SJSA1 (cell line): ENCODE measurements around the gene MYO5B. TPM values are rescaled to one million over a fixed set of nuclear protein-coding genes. Genes with fewer than 3 reads are reported as not detected.
"Not testable (repeated sequence)": the region's sequence is repeated elsewhere in the genome, so short reads cannot be mapped to it uniquely, and the experiment has no call there.

ENCODE experiments used
- DNase-seq, 2 experiments: peaks; one replicate each; pipeline ENCODE4 v3.0.0-alpha.2; 2015 to 2020; ENCODE audit warnings: low spot score in 2 of 2, low read depth in 1 of 2
- H3K27ac ChIP-seq: fragments of 250-450 bp; sonication (Bioruptor Pico); 2 replicates; pipeline ENCODE4 v1.5.1; 2020; ENCODE audit warnings: mild to moderate bottlenecking, moderate library complexity
- H3K27me3 ChIP-seq: fragments of 250-450 bp; sonication (Bioruptor Pico); replicated peaks from 2 replicates; pipeline ENCODE4 v1.5.1; 2020; ENCODE audit warnings: mild to moderate bottlenecking, moderate library complexity
- H3K36me3 ChIP-seq: fragments of 250-450 bp; sonication (Bioruptor Pico); 2 replicates; pipeline ENCODE4 v1.5.1; 2020; ENCODE audit warnings: mild to moderate bottlenecking
- H3K4me1 ChIP-seq: fragments of 250-450 bp; sonication (Bioruptor Pico); replicated peaks from 2 replicates; pipeline ENCODE4 v1.6.1; 2021; ENCODE audit warnings: mild to moderate bottlenecking
- H3K4me3 ChIP-seq: fragments of 250-450 bp; sonication (Bioruptor Pico); 2 replicates; pipeline ENCODE4 v1.5.1; 2020; ENCODE audit warnings: mild to moderate bottlenecking
- H3K9me3 ChIP-seq: fragments of 250-450 bp; sonication (Bioruptor Pico); replicated peaks from 2 replicates; pipeline ENCODE4 v1.5.1; 2020; ENCODE audit warnings: mild to moderate bottlenecking
- total RNA-seq: library from RNA; depleted of rRNA; stranded (reverse); fragments of >200 nt; shearing (Covaris generic); gene quantifications from 2 replicates; pipeline ENCODE4 v1.2.3, GENCODE V29; 2014

Gene MYO5B
- total RNA-seq, 1 experiment from 2014 or later, result 3.4 TPM

- Histone ChIP-seq H3K27me3 (no peaks in the 10 kb centered on the region), H3K4me1 (0 out of 2 replicates have a peak, but pooled peaks cover 5% of the 10 kb centered on the region), H3K36me3 (no peaks in the 10 kb centered on the region), H3K9me3 (no peaks in the 10 kb centered on the region), H3K27ac (no peak overlapping the region), H3K4me3 (no peak overlapping the region)
- peak in 1 of 2 experiments; percentile 4 for DNase-seq
Observed at GRCh38 chr18:50099725-50100407, 95.1 kb downstream of the MYO5B start.

- Histone ChIP-seq H3K36me3 (no peaks in the 10 kb centered on the region), H3K27ac (no peak overlapping the region), H3K27me3 (peaks cover 2% of the 10 kb centered on the region; the same call in 1 of the 2 replicates), H3K4me1 (0 out of 2 replicates have a peak, but pooled peaks cover 5% of the 10 kb centered on the region), H3K4me3 (no peak overlapping the region), H3K9me3 (no peaks in the 10 kb centered on the region)
- DNase-seq, result no peak
Observed at GRCh38 chr18:50097702-50098101, 97.2 kb downstream of the MYO5B start.

GRCh38 chr18:50096766-50097435, 98.0 kb downstream of the MYO5B start:
- Histone ChIP-seq H3K27ac (no peak overlapping the region), H3K36me3 (no peaks in the 10 kb centered on the region), H3K9me3 (no peaks in the 10 kb centered on the region), H3K4me1 (0 out of 2 replicates have a peak, but pooled peaks cover 5% of the 10 kb centered on the region), H3K27me3 (peaks cover 6% of the 10 kb centered on the region; the same call in 1 of the 2 replicates), H3K4me3 (no peak overlapping the region)
- DNase-seq, result no peak

DNA sequence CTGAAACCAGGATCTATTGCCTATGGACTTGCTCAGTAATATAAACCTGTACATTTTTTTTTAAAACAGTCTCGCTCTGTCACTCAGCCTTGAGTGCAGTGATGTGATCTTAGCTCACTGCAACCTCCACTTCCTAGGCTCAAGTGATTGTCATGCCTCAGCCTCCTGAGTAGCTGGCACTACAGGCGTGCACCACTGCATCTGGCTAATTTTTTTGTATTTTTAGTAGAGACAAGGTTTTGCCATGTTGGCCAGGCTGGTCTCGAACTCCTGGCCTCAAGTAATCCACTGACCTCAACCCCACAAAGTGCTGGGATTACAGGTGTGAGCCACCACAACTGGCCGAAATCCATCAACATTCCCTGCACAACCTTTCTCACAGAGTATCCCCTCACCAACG, 100.2 kb downstream of the MYO5B start:
- DNase-seq, H3K4me1 ChIP-seq: not testable (repeated sequence)

GRCh38 chr18:50094221-50094773, 100.7 kb downstream of the MYO5B start:
- Histone ChIP-seq H3K36me3 (no peaks in the 10 kb centered on the region), H3K4me1 (no peaks in the 10 kb centered on the region), H3K27me3 (peaks cover 6% of the 10 kb centered on the region; the same call in 1 of the 2 replicates), H3K9me3 (no peaks in the 10 kb centered on the region), H3K4me3 (no peak overlapping the region), H3K27ac (no peak overlapping the region)
- DNase-seq, result no peak

More for the DNA sequence above, 100.2 kb downstream of the MYO5B start:
- not testable (repeated sequence) for H3K36me3 ChIP-seq, H3K27me3 ChIP-seq, H3K4me3 ChIP-seq, H3K27ac ChIP-seq, H3K9me3 ChIP-seq

DNA sequence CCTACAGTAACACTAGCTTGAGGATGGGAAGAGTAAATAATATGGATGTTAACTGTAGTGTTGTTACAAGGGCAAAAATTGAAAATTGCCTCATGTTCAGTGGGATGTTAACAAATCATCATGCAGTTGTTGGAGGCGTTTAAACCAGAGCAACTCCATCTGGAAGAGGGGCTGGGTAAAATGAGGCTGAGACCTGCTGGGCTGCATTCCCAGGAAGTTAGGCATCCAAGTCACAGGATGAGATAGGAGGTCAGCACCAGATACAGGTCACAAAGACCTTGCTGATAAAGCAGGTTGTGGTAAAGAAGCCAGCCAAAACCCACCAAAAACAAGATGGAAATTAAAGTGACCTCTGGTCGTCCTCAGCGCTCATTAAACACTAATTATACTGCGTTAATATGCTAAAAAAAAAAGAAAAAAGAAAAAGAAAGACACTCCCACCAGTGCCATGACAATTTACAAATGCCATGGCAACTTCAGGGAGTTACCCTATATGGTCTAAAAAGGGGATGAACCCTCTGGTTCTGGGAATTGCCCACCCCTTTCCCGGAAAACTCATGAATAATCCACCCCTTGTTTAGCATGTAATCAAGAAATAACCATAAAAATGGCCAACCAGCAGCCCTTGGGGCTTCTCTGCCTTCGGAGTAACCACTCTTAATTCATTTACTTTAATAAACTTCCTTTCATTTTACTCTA, 101.4 kb downstream of the MYO5B start:
- Histone ChIP-seq H3K36me3 (no peaks in the 10 kb centered on the region), H3K27me3 (peaks cover 6% of the 10 kb centered on the region; the same call in 1 of the 2 replicates), H3K4me1 (no peaks in the 10 kb centered on the region), H3K27ac (no peak overlapping the region), H3K9me3 (no peaks in the 10 kb centered on the region), H3K4me3 (no peak overlapping the region)
- DNase-seq, result no peak

DNA sequence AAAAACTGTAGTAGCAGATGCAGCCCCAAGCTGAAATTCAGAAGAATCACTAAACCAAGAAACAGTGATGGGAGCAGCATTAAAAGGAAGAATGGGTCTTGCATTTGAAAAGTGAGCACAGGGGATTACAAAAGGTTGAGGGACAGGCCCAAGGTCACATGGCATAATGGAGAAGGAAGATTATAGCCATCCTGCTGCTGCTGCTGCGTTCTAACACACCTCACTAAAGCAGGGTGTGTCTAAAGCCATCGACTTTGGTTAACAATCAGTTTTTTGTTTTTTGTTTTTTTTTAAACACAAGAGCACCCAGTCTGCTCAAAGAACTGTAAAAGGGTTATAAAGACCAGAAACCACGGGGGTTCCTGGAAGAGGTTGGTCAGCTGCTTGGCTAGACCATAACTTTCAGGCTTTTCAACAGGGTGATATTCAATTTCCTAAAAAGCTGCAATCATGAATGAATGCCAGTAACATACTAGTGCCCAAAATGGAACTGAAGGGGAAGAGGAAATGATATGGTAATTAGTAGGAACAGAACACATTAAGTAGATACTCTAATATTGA, 102.6 kb downstream of the MYO5B start:
- no peaks in the 10 kb centered on the region for H3K9me3 ChIP-seq
- H3K27me3 ChIP-seq, result peaks cover 6% of the 10 kb centered on the region; the same call in 1 of the 2 replicates
- H3K27ac ChIP-seq, result no peak overlapping the region
- H3K4me3 ChIP-seq, result no peak overlapping the region
- H3K36me3 ChIP-seq, result no peaks in the 10 kb centered on the region
- no peak for DNase-seq
- no peaks in the 10 kb centered on the region for H3K4me1 ChIP-seq

DNA sequence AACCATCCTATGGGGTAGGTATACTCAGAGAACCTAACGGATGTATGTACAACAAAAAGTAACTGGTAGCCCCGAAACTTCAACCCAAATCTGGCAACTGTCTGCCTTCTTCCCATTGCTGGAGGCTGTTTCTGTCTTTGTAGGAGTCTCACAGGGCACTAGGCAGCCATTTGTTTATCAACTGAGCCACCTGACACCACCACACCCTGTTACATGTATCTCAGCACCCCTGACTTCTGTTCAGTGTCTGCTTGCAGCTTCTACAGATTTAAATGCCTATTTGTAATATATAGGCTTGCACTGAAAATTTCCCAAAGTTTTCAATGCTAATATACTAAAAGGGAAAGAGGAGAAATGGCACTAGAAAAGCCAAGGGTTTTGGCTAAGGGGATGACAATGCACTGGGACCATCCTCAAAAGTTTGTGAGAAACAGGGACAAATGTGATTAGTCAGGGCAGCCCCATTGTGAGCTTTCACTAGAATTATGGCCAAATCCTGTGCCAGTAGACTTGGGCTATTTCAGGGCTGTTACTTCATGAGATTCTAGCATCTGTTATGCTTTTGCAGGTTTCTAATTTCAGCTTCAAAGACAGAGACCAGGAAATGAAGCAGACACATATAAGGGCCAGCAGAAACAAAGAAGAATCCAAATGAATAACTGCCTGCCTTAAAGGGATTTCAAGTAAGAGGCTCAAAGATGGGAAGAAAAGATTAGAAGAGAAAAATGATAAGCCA, 103.3 kb downstream of the MYO5B start:
- Histone ChIP-seq H3K9me3 (no peaks in the 10 kb centered on the region), H3K27me3 (peaks cover 6% of the 10 kb centered on the region; the same call in 1 of the 2 replicates), H3K4me3 (no peak overlapping the region), H3K36me3 (no peaks in the 10 kb centered on the region), H3K4me1 (no peaks in the 10 kb centered on the region), H3K27ac (no peak overlapping the region)
- no peak for DNase-seq

DNA sequence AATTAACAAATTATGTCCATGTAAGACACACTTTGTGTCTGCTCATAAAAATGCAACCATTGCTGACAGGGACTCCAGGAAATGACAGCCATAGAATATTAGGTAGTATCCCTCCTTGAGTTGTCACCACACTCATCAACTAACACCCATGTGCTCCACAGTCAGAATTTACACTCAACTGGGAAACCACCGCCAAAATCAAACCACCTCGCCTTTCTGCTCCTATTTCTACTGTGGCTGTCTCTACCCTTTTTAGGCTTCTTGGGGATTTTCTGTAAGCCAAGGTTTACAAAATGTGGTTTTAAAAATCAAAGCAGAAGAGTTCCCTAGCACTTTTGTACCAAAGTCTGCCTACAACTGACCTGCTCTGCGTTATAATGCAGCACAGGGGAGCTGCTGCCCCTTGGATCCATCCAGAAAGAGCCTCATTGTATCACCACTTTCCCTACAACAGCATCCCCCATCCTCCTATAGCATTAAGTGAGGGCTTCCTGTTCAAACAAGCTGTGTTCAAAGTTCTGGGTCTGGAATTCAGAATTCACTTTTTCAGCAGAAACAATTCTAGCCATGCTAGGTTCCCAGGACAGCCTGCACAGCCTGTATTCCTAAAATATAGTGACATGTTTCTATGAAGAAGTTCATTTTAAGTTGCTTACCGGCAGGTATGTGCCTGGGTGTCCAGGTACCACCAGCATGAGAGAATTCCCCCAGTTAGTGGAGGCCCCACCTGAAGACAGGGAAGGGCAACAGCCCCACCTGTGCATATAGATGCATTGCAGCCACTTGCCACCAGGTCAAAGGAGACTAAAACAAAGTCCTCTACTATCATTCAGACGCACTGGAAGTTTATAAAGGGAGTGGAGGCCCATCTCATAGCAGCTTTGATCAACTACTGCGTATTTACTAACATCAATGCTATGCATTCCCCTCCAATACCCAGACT, 104.3 kb downstream of the MYO5B start:
- H3K9me3 ChIP-seq, result no peaks in the 10 kb centered on the region
- H3K36me3 ChIP-seq, result no peaks in the 10 kb centered on the region
- H3K4me3 ChIP-seq, result no peak overlapping the region
- H3K27me3 ChIP-seq, result peaks cover 6% of the 10 kb centered on the region; the same call in 1 of the 2 replicates
- H3K27ac ChIP-seq, result no peak overlapping the region
- no peaks in the 10 kb centered on the region for H3K4me1 ChIP-seq
- DNase-seq, result no peak

GRCh38 chr18:50089702-50090101, 105.2 kb downstream of the MYO5B start:
- Histone ChIP-seq H3K36me3 (no peaks in the 10 kb centered on the region), H3K4me3 (no peak overlapping the region), H3K4me1 (no peaks in the 10 kb centered on the region), H3K27me3 (peaks cover 6% of the 10 kb centered on the region; the same call in 1 of the 2 replicates), H3K9me3 (no peaks in the 10 kb centered on the region), H3K27ac (no peak overlapping the region)
- no peak for DNase-seq

- peaks cover under 1% of the 10 kb centered on the region; the same call in 1 of the 2 replicates for H3K27me3 ChIP-seq
- no peak overlapping the region for H3K4me3 ChIP-seq
- H3K36me3 ChIP-seq, result no peaks in the 10 kb centered on the region
- no peaks in the 10 kb centered on the region for H3K4me1 ChIP-seq
- no peak for DNase-seq
- H3K9me3 ChIP-seq, result no peaks in the 10 kb centered on the region; the same call in 1 of the 2 replicates
- H3K27ac ChIP-seq, result no peak overlapping the region
Observed at GRCh38 chr18:50083708-50084107, 111.2 kb downstream of the MYO5B start.

- H3K36me3 ChIP-seq, result no peaks in the 10 kb centered on the region
- H3K27ac ChIP-seq, result no peak overlapping the region
- no peaks in the 10 kb centered on the region; the same call in 1 of the 2 replicates for H3K9me3 ChIP-seq
- peaks cover 9% of the 10 kb centered on the region for H3K27me3 ChIP-seq
- H3K4me1 ChIP-seq, result no peaks in the 10 kb centered on the region
- no peak for DNase-seq
- H3K4me3 ChIP-seq, result no peak overlapping the region
Observed at GRCh38 chr18:50080932-50081560, 113.9 kb downstream of the MYO5B start.
